WTC11 (cell line): Measurements from ENCODE around the gene EVC2.

Source experiments
- TCF7 ChIP-seq: sonication (generic); formaldehyde crosslinking; IDR thresholded peaks from 2 replicates; pipeline ENCODE4 v1.8.0; 2022; ENCODE audit warnings: mild to moderate bottlenecking, low read depth, missing genetic modification reagents, moderate library complexity
- ZNF512 ChIP-seq: sonication (generic); formaldehyde crosslinking; IDR thresholded peaks from 2 replicates; pipeline ENCODE4 v1.8.1; 2022; ENCODE audit warnings: missing genetic modification reagents, borderline replicate concordance
- TF ChIP-seq, protein P1 (sequence below): fragments of 200-600 bp; IDR thresholded peaks from 2 replicates; pipeline ENCODE4 v1.8.0; 2022; ENCODE audit warnings: antibody characterized with exemption
- TF ChIP-seq, protein P2 (sequence below): sonication (generic); formaldehyde crosslinking; IDR thresholded peaks from 2 replicates; pipeline ENCODE4 v1.8.0; 2022; ENCODE audit warnings: missing genetic modification reagents
- TF ChIP-seq, protein P3 (sequence below): sonication (generic); formaldehyde crosslinking; IDR thresholded peaks from 2 replicates; pipeline ENCODE4 v1.8.0; 2022; ENCODE audit warnings: mild to moderate bottlenecking, missing genetic modification reagents
- TF ChIP-seq, protein P4 (sequence below): sonication (generic); formaldehyde crosslinking; IDR thresholded peaks from 2 replicates; pipeline ENCODE4 v1.8.1; 2023; ENCODE audit warnings: mild to moderate bottlenecking, moderate library complexity, missing genetic modification reagents

DNA sequence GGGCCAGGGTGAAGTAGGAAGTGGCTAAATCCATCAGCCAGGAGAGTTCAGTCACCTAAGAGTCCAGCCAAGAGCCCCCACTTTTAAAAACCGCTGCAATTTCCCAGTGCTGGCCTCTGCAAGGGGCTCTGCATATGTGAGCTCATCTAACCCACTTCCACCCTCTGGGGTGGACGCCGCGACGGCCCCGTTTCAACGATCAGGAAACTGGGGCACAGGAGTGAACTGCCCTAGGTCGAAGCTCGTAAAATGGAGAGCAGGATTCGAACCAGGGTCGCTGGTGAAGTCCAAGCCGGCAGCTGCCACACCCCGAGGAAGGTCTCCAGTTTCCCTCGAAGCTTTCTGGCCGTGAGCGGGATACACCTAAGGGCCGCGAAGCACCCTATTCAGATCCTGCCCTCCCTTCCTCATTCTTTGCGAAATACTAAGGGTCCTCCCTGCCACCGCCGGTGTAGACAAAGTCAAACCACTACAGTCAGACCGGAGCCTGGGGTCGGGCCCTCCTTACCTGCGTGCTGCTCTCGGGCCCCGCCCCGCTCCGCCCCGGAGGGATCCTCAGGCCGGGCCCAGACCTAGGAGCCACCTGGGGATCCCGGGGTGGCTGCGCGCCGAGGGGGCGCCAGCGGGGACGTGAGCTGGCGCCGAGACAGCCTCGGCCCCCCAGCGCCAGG is 446 bp downstream of the EVC2 start:
- TF ChIP-seq, protein P1, sequence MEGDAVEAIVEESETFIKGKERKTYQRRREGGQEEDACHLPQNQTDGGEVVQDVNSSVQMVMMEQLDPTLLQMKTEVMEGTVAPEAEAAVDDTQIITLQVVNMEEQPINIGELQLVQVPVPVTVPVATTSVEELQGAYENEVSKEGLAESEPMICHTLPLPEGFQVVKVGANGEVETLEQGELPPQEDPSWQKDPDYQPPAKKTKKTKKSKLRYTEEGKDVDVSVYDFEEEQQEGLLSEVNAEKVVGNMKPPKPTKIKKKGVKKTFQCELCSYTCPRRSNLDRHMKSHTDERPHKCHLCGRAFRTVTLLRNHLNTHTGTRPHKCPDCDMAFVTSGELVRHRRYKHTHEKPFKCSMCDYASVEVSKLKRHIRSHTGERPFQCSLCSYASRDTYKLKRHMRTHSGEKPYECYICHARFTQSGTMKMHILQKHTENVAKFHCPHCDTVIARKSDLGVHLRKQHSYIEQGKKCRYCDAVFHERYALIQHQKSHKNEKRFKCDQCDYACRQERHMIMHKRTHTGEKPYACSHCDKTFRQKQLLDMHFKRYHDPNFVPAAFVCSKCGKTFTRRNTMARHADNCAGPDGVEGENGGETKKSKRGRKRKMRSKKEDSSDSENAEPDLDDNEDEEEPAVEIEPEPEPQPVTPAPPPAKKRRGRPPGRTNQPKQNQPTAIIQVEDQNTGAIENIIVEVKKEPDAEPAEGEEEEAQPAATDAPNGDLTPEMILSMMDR, result no peak
- TF ChIP-seq, protein P2, sequence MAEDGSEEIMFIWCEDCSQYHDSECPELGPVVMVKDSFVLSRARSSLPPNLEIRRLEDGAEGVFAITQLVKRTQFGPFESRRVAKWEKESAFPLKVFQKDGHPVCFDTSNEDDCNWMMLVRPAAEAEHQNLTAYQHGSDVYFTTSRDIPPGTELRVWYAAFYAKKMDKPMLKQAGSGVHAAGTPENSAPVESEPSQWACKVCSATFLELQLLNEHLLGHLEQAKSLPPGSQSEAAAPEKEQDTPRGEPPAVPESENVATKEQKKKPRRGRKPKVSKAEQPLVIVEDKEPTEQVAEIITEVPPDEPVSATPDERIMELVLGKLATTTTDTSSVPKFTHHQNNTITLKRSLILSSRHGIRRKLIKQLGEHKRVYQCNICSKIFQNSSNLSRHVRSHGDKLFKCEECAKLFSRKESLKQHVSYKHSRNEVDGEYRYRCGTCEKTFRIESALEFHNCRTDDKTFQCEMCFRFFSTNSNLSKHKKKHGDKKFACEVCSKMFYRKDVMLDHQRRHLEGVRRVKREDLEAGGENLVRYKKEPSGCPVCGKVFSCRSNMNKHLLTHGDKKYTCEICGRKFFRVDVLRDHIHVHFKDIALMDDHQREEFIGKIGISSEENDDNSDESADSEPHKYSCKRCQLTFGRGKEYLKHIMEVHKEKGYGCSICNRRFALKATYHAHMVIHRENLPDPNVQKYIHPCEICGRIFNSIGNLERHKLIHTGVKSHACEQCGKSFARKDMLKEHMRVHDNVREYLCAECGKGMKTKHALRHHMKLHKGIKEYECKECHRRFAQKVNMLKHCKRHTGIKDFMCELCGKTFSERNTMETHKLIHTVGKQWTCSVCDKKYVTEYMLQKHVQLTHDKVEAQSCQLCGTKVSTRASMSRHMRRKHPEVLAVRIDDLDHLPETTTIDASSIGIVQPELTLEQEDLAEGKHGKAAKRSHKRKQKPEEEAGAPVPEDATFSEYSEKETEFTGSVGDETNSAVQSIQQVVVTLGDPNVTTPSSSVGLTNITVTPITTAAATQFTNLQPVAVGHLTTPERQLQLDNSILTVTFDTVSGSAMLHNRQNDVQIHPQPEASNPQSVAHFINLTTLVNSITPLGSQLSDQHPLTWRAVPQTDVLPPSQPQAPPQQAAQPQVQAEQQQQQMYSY (CRISPR knock-in tag), result no peak
- TF ChIP-seq TCF7 (CRISPR knock-in tag) (no peak), ZNF512 (CRISPR knock-in tag) (no peak)
- TF ChIP-seq, protein P3, sequence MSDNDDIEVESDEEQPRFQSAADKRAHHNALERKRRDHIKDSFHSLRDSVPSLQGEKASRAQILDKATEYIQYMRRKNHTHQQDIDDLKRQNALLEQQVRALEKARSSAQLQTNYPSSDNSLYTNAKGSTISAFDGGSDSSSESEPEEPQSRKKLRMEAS (CRISPR knock-in tag), result peak; percentile 28
- TF ChIP-seq, protein P4, sequence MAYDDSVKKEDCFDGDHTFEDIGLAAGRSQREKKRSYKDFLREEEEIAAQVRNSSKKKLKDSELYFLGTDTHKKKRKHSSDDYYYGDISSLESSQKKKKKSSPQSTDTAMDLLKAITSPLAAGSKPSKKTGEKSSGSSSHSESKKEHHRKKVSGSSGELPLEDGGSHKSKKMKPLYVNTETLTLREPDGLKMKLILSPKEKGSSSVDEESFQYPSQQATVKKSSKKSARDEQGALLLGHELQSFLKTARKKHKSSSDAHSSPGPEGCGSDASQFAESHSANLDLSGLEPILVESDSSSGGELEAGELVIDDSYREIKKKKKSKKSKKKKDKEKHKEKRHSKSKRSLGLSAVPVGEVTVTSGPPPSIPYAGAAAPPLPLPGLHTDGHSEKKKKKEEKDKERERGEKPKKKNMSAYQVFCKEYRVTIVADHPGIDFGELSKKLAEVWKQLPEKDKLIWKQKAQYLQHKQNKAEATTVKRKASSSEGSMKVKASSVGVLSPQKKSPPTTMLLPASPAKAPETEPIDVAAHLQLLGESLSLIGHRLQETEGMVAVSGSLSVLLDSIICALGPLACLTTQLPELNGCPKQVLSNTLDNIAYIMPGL (CRISPR knock-in tag), result no peak
